Adrenal gland (tissue), 12 donors: ENCODE measurements around the gene PTBP3. TPM values are rescaled to one million over a fixed set of nuclear protein-coding genes. Genes with fewer than 3 reads are reported as not detected.

Source experiments
- DNase-seq, 7 donors: peaks; one replicate each; pipeline ENCODE4 v3.0.0-alpha.2; 2019 to 2020
- H3K27ac ChIP-seq, 5 donors: fragments of 200-600 bp; sonication (generic) in 4 of 5; 1 replicate in 3 of 5; 2 replicates in 2 of 5; pipeline versions ENCODE4 v1.5.1 to v1.8.0; 2016 to 2020; ENCODE audit warnings: mild to moderate bottlenecking in 1 of 5
- H3K27me3 ChIP-seq: fragments of 200-600 bp; 2 replicates; pipeline ENCODE4 v1.8.0; 2021
- H3K36me3 ChIP-seq, 2 donors: fragments of 200-600 bp; replicated peaks in 1 of 2; 1 replicate in 1 of 2; 2 replicates in 1 of 2; pipeline versions ENCODE4 v1.5.1 to v1.8.0; 2018 to 2022
- H3K4me1 ChIP-seq, 2 donors: fragments of 200-600 bp; replicated peaks in 1 of 2; 1 replicate in 1 of 2; 2 replicates in 1 of 2; pipeline versions ENCODE4 v1.5.1 to v1.8.0; 2018 to 2021
- H3K4me3 ChIP-seq, 4 donors: fragments of 200-600 bp; sonication (generic) in 3 of 4; one replicate each; pipeline ENCODE4 v1.5.1; 2016 to 2018
- H3K9me3 ChIP-seq, 3 donors: fragments of 200-600 bp; sonication (generic) in 1 of 3; replicated peaks in 1 of 3; 1 replicate in 2 of 3; 2 replicates in 1 of 3; pipeline versions ENCODE4 v1.5.1 to v1.8.0; 2016 to 2021
- CTCF ChIP-seq, 6 experiments: fragments of 450-650 bp in 4 of 6; fragments of 200-600 bp in 2 of 6; sonication (generic) in 1 of 6; IDR thresholded peaks; 1 replicate in 5 of 6; 2 replicates in 1 of 6; pipeline versions ENCODE4 v1.5.1 to v1.8.0; 2016 to 2021; ENCODE audit warnings: antibody characterized with exemption in 6 of 6, mild to moderate bottlenecking in 2 of 6, moderate library complexity in 1 of 6
- POLR2A ChIP-seq, 2 donors: fragments of 450-650 bp; IDR thresholded peaks; one replicate each; pipeline ENCODE4 v1.6.1; 2017; ENCODE audit warnings: antibody characterized with exemption in 2 of 2, mild to moderate bottlenecking in 2 of 2, moderate library complexity in 1 of 2
- WGBS, 4 donors: extraction: QIAGEN DNeasy Blood & Tissue Kit in 2 of 4; methylation state at CpG; one replicate each; pipeline versions ENCODE4 v1.1.5 to v1.1.7; 2013 to 2017; 5-methylcytosine and 5-hydroxymethylcytosine counted together
- intact Hi-C, 2 donors: fragments of 100-400 bp; cut with DNase I; formaldehyde crosslinking; loops; one replicate each; pipeline versions ENCODE4 v1.14.1 to v1.15.0; 2022 to 2023
- polyA plus RNA-seq, 3 donors: library from polyadenylated mRNA; stranded (reverse); fragments of 200-250 nt in 2 of 3; fragments of 350-450 nt in 1 of 3; fragmentation: Illumina TruSeq in 1 of 3; extraction: RNeasy Lipid Tissue Mini Kit (QIAGEN cat#74804) in 1 of 3; gene quantifications; one replicate each; pipeline ENCODE4 v1.2.3, GENCODE V29; 2013 to 2014
- total RNA-seq, 9 donors: library from RNA; depleted of rRNA in 4 of 9; stranded (reverse); fragments of >200 nt in 4 of 9; fragments of 120-200 nt in 1 of 9; fragmentation: NEBNext Ultra II Directional in 1 of 9; extraction: Animal tissue kit (Norgen Biotek cat#: 25700) in 1 of 9; gene quantifications; one replicate each; pipeline versions ENCODE4 v1.1.0 to v1.2.4, GENCODE V29; 2013 to 2023
- donor health status: healthy with polysubstance abuse.
- donor health status: Bipolar disorder and iron deficiency.
- donor health status: DM: yes; HTN: yes; CAD: no.
- donor health status: DM: no; HTN: no; CAD: no.
- donor health status: DM: no; HTN: no; CAD: no.
- donor health status: DM: yes; HTN: yes; CAD: no.

PTBP3 gene
- total and polyA plus RNA-seq, 12 donors, result 4.4 to 56.6 (median 30.8) TPM

- H3K36me3 ChIP-seq, result no peaks in the 10 kb centered on the region
- H3K27me3 ChIP-seq, result no peaks in the 10 kb centered on the region
- TF ChIP-seq POLR2A (IDR thresholded peaks at IDR 0.05), result no peak
- no peak for DNase-seq
- no peaks in the 10 kb centered on the region for H3K4me1 ChIP-seq
- WGBS, 4 donors, result 92 to 98% (median 95%) methylated on average over 2 of the region's 2 CpGs
- no peak overlapping the region for H3K4me3 ChIP-seq
- H3K9me3 ChIP-seq, result peaks cover 0 to 3% (median 0%) of the 10 kb centered on the region in 3 donors
- intact Hi-C loops, result no loop called here
- no peak overlapping the region for H3K27ac ChIP-seq
Measured at GRCh38 chr9:112212926-112213325, 120.5 kb downstream of the PTBP3 start.

GRCh38 chr9:112207451-112207850 is 126.0 kb downstream of the PTBP3 start:
- TF ChIP-seq POLR2A (IDR thresholded peaks at IDR 0.05), result no peak
- TF ChIP-seq CTCF (IDR thresholded peaks at IDR 0.05), result no peak
- Histone ChIP-seq H3K4me3 (no peak overlapping the region), H3K4me1 (no peaks in the 10 kb centered on the region), H3K9me3 (peaks cover 0 to 8% (median 0%) of the 10 kb centered on the region in 3 donors), H3K27ac (no peak overlapping the region), H3K36me3 (no peaks in the 10 kb centered on the region), H3K27me3 (no peaks in the 10 kb centered on the region)
- DNase-seq, result no peak
- intact Hi-C loops, result no loop called here
- WGBS, 4 donors, result 91 to 100% (median 96%) methylated on average over 1 of the region's 1 CpG

GRCh38 chr9:112203536-112203935 is 129.9 kb downstream of the PTBP3 start:
- H3K9me3 ChIP-seq, result peaks cover 0 to 8% (median 0%) of the 10 kb centered on the region in 3 donors
- intact Hi-C loops, result no loop called here
- no peaks in the 10 kb centered on the region for H3K4me1 ChIP-seq
- no peaks in the 10 kb centered on the region for H3K36me3 ChIP-seq
- no peaks in the 10 kb centered on the region for H3K27me3 ChIP-seq
- 75 to 86% (median 77%) methylated on average over 2 of the region's 2 CpGs for WGBS, 4 donors
- H3K27ac ChIP-seq, result no peak overlapping the region
- H3K4me3 ChIP-seq, result no peak overlapping the region
- no peak for TF ChIP-seq CTCF (IDR thresholded peaks at IDR 0.05)
- no peak for TF ChIP-seq POLR2A (IDR thresholded peaks at IDR 0.05)
- no peak for DNase-seq

GRCh38 chr9:112200711-112201110 is 132.7 kb downstream of the PTBP3 start:
- Histone ChIP-seq H3K9me3 (no peaks in the 10 kb centered on the region), H3K4me1 (no peaks in the 10 kb centered on the region), H3K27ac (no peak overlapping the region), H3K27me3 (no peaks in the 10 kb centered on the region), H3K4me3 (no peak overlapping the region), H3K36me3 (no peaks in the 10 kb centered on the region)
- WGBS, 4 donors, result 91 to 95% (median 93%) methylated on average over 5 of the region's 5 CpGs
- TF ChIP-seq CTCF (IDR thresholded peaks at IDR 0.05) (no peak), POLR2A (IDR thresholded peaks at IDR 0.05) (no peak)
- DNase-seq, result no peak
- intact Hi-C loops, result no loop called here

- no peak overlapping the region for H3K27ac ChIP-seq
- intact Hi-C loops, result no loop called here
- no peaks in the 10 kb centered on the region for H3K9me3 ChIP-seq
- H3K27me3 ChIP-seq, result no peaks in the 10 kb centered on the region
- H3K4me1 ChIP-seq, result peaks cover 0 to 5% of the 10 kb centered on the region in 2 donors
- TF ChIP-seq CTCF (IDR thresholded peaks at IDR 0.05), result no peak
- H3K36me3 ChIP-seq, result no peaks in the 10 kb centered on the region
- H3K4me3 ChIP-seq, result no peak overlapping the region
- no peak for DNase-seq
- WGBS, 4 donors, result 72 to 84% (median 83%) methylated on average over 4 of the region's 4 CpGs
Measured at GRCh38 chr9:112198646-112199045, 134.8 kb downstream of the PTBP3 start.
